HG03442 (cell line): Measurements from ENCODE around the gene PREX1.

Source experiments
- ATAC-seq: cut with Tn5 transposase; IDR thresholded peaks from one replicate; pipeline ENCODE4 v1.9.1; 2021; ENCODE audit warnings: mild to moderate bottlenecking, moderate library complexity; ENCODE audit not compliant: unreplicated experiment

PREX1 gene

GRCh38 chr20:48686238-48687116, 141.3 kb downstream of the PREX1 start:
- no peak for ATAC-seq

GRCh38 chr20:48685300-48685699, 142.5 kb downstream of the PREX1 start:
- ATAC-seq: no peak

GRCh38 chr20:48684501-48685041, 143.2 kb downstream of the PREX1 start:
- ATAC-seq: no peak

- ATAC-seq: no peak
Measured at GRCh38 chr20:48683467-48684175, 144.2 kb downstream of the PREX1 start.

- ATAC-seq: no peak
Measured at GRCh38 chr20:48682529-48683363, 145.1 kb downstream of the PREX1 start.

- ATAC-seq: no peak
Measured at GRCh38 chr20:48681873-48682426, 145.8 kb downstream of the PREX1 start.

- ATAC-seq: no peak
Measured at GRCh38 chr20:48681201-48681872, 146.5 kb downstream of the PREX1 start.

- no peak for ATAC-seq
Measured at GRCh38 chr20:48680650-48681049, 147.1 kb downstream of the PREX1 start.

- no peak for ATAC-seq
Measured at GRCh38 chr20:48679599-48679998, 148.2 kb downstream of the PREX1 start.

- no peak for ATAC-seq
Measured at GRCh38 chr20:48679011-48679410, 148.8 kb downstream of the PREX1 start.

GRCh38 chr20:48678421-48678820, 149.4 kb downstream of the PREX1 start:
- ATAC-seq: no peak

- no peak for ATAC-seq
Measured at GRCh38 chr20:48676795-48677460, 150.9 kb downstream of the PREX1 start.

- no peak for ATAC-seq
Measured at GRCh38 chr20:48676125-48676524, 151.7 kb downstream of the PREX1 start.

- no peak for ATAC-seq
Measured at GRCh38 chr20:48674461-48674860, 153.3 kb downstream of the PREX1 start.

- no peak for ATAC-seq
Measured at GRCh38 chr20:48673507-48673906, 154.3 kb downstream of the PREX1 start.

GRCh38 chr20:48672324-48672723, 155.5 kb downstream of the PREX1 start:
- ATAC-seq: no peak

- ATAC-seq: no peak
Measured at GRCh38 chr20:48671141-48671540, 156.7 kb downstream of the PREX1 start.

- no peak for ATAC-seq
Measured at GRCh38 chr20:48669946-48670605, 157.7 kb downstream of the PREX1 start.

GRCh38 chr20:48668451-48668946, 159.3 kb downstream of the PREX1 start:
- no peak for ATAC-seq
